Stomach (tissue), 9 donors: ENCODE measurements around the gene USP44. TPM values are rescaled to one million over a fixed set of nuclear protein-coding genes. Genes with fewer than 3 reads are reported as not detected.

Experiments used
- DNase-seq, 2 donors: peaks; one replicate each; pipeline versions ENCODE4 v3.0.0 to v3.0.0-alpha.2; 2013 to 2019
- H3K27ac ChIP-seq, 5 donors: fragments of 200-600 bp in 4 of 5; sonication (generic) in 4 of 5; one replicate each; pipeline ENCODE4 v1.5.1; 2013 to 2019; ENCODE audit warnings: mild to moderate bottlenecking in 1 of 5, moderate library complexity in 1 of 5
- H3K27me3 ChIP-seq, 3 donors: fragments of 200-600 bp; sonication (generic); one replicate each; pipeline ENCODE4 v1.5.1; 2017 to 2019; ENCODE audit warnings: mixed run types in 1 of 3
- H3K36me3 ChIP-seq, 4 donors: fragments of 200-600 bp; sonication (generic); 1 replicate in 3 of 4; 2 replicates in 1 of 4; pipeline ENCODE4 v1.5.1; 2016 to 2019
- H3K4me1 ChIP-seq, 4 donors: fragments of 200-600 bp; sonication (generic); one replicate each; pipeline ENCODE4 v1.5.1; 2016 to 2019
- H3K4me3 ChIP-seq, 4 donors: fragments of 200-600 bp; sonication (generic) in 3 of 4; one replicate each; pipeline ENCODE4 v1.5.1; 2016 to 2019; ENCODE audit warnings: mild to moderate bottlenecking in 1 of 4
- H3K9me3 ChIP-seq, 4 donors: fragments of 200-600 bp; sonication (generic); one replicate each; pipeline ENCODE4 v1.5.1; 2016 to 2019
- CTCF ChIP-seq, 7 experiments: fragments of 450-650 bp in 4 of 7; fragments of 200-600 bp in 3 of 7; sonication (generic) in 3 of 7; IDR thresholded peaks; one replicate each; pipeline ENCODE4 v1.5.1; 2016 to 2019; ENCODE audit warnings: antibody characterized with exemption in 7 of 7, control low read depth in 2 of 7, mild to moderate bottlenecking in 1 of 7
- EP300 ChIP-seq: sonication (generic); formaldehyde crosslinking; IDR thresholded peaks from one replicate; pipeline ENCODE4 v1.6.1; 2017; ENCODE audit warnings: antibody characterized with exemption
- POLR2A ChIP-seq, 4 donors: fragments of 450-650 bp; IDR thresholded peaks; one replicate each; pipeline ENCODE4 v1.6.1; 2016; ENCODE audit warnings: antibody characterized with exemption in 4 of 4, control low read depth in 2 of 4, mild to moderate bottlenecking in 1 of 4, moderate library complexity in 1 of 4
- POLR2AphosphoS5 ChIP-seq, 3 donors: sonication (generic); formaldehyde crosslinking; IDR thresholded peaks; one replicate each; pipeline ENCODE4 v1.6.1; 2016; ENCODE audit warnings: antibody characterized with exemption in 3 of 3
- WGBS, 5 donors: extraction: QIAGEN DNeasy Blood & Tissue Kit in 3 of 5; methylation state at CpG; one replicate each; pipeline versions ENCODE4 v1.1.5 to v1.1.7; 2013 to 2018; 5-methylcytosine and 5-hydroxymethylcytosine counted together
- intact Hi-C: fragments of 100-400 bp; cut with DNase I; formaldehyde crosslinking; loops from one replicate; pipeline ENCODE4 v1.15.1; 2023; ENCODE audit warnings: low total_unique reads
- polyA plus RNA-seq, 3 donors: library from polyadenylated mRNA; stranded (reverse); fragments of 200-250 nt; gene quantifications; one replicate each; pipeline ENCODE4 v1.2.3, GENCODE V29; 2013
- total RNA-seq, 5 donors: library from RNA; depleted of rRNA; stranded (reverse); fragments of >200 nt; gene quantifications; one replicate each; pipeline versions ENCODE4 v1.1.0 to v1.2.3, GENCODE V29; 2014 to 2016
- donor health status: healthy with polysubstance abuse.
- donor health status: Bipolar disorder and iron deficiency.
- donor health status: healthy.

USP44 gene
- total and polyA plus RNA-seq, 8 donors, result under 0.01 to 2.6 (median 0.36) TPM; not detected in 2

DNA sequence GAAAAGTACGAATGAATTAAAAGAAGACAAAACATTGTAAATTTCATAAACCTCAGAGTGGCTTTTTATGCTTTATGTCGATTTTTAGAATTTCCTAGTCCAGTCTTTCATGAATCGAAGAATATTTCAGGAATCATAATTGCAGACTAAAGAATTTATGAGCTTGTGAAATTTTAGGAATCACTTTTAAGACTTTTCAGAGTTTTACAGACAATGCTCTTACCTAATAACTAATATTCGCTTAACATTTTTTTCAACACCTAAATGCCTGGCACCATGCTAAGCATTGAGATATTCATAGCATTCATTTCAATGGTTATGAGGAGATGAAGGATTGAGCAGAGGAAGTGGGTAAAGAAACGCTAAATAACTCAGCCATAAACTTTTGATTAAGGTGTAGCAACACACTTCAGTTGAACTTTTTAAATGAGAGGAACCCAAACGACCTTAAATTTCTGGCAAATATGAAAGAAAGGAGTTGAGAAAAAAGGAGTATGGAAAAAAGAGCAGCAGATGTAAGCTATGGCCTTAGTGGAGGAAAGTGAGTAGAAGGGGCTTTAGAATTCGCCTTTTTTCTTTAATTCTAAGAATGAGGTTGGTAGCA, 739 bp upstream of the USP44 start:
- Histone ChIP-seq H3K4me1 (peaks cover 0 to 21% (median 18%) of the 10 kb centered on the region in 4 donors), H3K36me3 (no peaks in the 10 kb centered on the region), H3K9me3 (peaks cover 0 to 17% (median 0%) of the 10 kb centered on the region in 4 donors), H3K4me3 (no peak overlapping the region), H3K27me3 (peaks cover 0 to 26% (median 17%) of the 10 kb centered on the region in 3 donors), H3K27ac (no peak overlapping the region)
- TF ChIP-seq POLR2AphosphoS5 (IDR thresholded peaks at IDR 0.05) (no peak), EP300 (no peak), POLR2A (IDR thresholded peaks at IDR 0.05) (no peak), CTCF (IDR thresholded peaks at IDR 0.05) (no peak)
- intact Hi-C loops, result no loop called here
- WGBS, 5 donors, result 72 to 75% (median 75%) methylated on average over 7 of the region's 7 CpGs
- DNase-seq, result no peak

- WGBS, 5 donors, result 76 to 87% (median 80%) methylated on average over 12 of the region's 12 CpGs
- Histone ChIP-seq H3K4me1 (peaks cover 0 to 21% (median 18%) of the 10 kb centered on the region in 4 donors), H3K9me3 (peaks cover 0 to 17% (median 0%) of the 10 kb centered on the region in 4 donors), H3K4me3 (peak overlapping the region in 3 of 4 donors; percentile 74 to 87 (median 77)), H3K36me3 (no peaks in the 10 kb centered on the region), H3K27ac (peak overlapping the region in 1 of 5 donors; percentile 88), H3K27me3 (peaks cover 0 to 34% (median 17%) of the 10 kb centered on the region in 3 donors)
- TF ChIP-seq EP300 (no peak), POLR2A (IDR thresholded peaks at IDR 0.05) (no peak), POLR2AphosphoS5 (IDR thresholded peaks at IDR 0.05) (no peak), CTCF (IDR thresholded peaks at IDR 0.05) (no peak)
- intact Hi-C loops, result no loop called here
- no peak for DNase-seq
Observed at GRCh38 chr12:95549392-95550084, 1.7 kb downstream of the USP44 start.

- peak overlapping the region; percentile 34 to 88 (median 69) for H3K27ac ChIP-seq
- no peaks in the 10 kb centered on the region for H3K36me3 ChIP-seq
- peak; percentile 48 to 89 for DNase-seq
- H3K27me3 ChIP-seq, result peaks cover 0 to 34% (median 17%) of the 10 kb centered on the region in 3 donors
- peaks cover 0 to 17% (median 0%) of the 10 kb centered on the region in 4 donors for H3K9me3 ChIP-seq
- TF ChIP-seq CTCF (IDR thresholded peaks at IDR 0.05) (no peak), POLR2AphosphoS5 (IDR thresholded peaks at IDR 0.05) (peak in 2 of 3 donors; percentile 38 to 45)
- 6 to 15% (median 7%) methylated on average over 41 to 98 of the region's 98 CpGs for WGBS, 5 donors
- H3K4me1 ChIP-seq, result peaks cover 0 to 21% (median 18%) of the 10 kb centered on the region in 4 donors
- intact Hi-C loops, result no loop called here
- H3K4me3 ChIP-seq, result peak overlapping the region; percentile 71 to 87 (median 76)
Observed at GRCh38 chr12:95548539-95549391, 2.5 kb downstream of the USP44 start.

- intact Hi-C loops, result no loop called here
- DNase-seq, result peak; percentile 29 to 66
- TF ChIP-seq POLR2AphosphoS5 (IDR thresholded peaks at IDR 0.05), result no peak
- WGBS, 5 donors, result 1 to 4% (median 2%) methylated on average over 17 to 50 of the region's 50 CpGs
- peak overlapping the region; percentile 34 to 88 (median 69) for H3K27ac ChIP-seq
- H3K9me3 ChIP-seq, result peaks cover 0 to 17% (median 0%) of the 10 kb centered on the region in 4 donors
- no peaks in the 10 kb centered on the region for H3K36me3 ChIP-seq
- peak overlapping the region; percentile 71 to 87 (median 76) for H3K4me3 ChIP-seq
- peaks cover 0 to 21% (median 18%) of the 10 kb centered on the region in 4 donors for H3K4me1 ChIP-seq
- peaks cover 0 to 34% (median 17%) of the 10 kb centered on the region in 3 donors for H3K27me3 ChIP-seq
Observed at GRCh38 chr12:95548056-95548538, 3.2 kb downstream of the USP44 start.
